ENCODE results near the gene PDZRN4. TPM values are rescaled to one million over a fixed set of nuclear protein-coding genes. Genes with fewer than 3 reads are reported as not detected.

The PDZRN4 gene
- total RNA-seq, 4 donors from 2014 or later: 43.9 to 75.2 (median 50.6) TPM

DNA sequence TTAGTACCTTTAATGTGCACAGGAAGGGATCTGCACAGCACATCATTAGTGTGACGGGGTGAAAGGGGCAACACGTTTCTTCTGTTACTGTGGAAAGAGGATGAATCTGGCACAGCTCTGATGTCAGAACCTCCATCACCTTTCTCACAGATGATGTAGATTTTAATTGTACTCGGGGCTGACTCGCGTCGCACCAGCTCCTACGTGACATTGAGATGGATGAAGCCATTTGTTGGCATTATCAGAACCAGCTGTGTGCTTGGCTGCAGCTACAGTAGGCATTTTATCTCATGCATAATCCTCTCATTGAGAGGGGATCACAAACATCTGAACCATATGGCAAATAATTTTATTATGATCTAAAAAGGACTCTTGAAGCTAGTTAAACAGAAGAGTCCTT, 173.6 kb downstream of the PDZRN4 start:
- no peaks in the 10 kb centered on the region for H3K9me3 ChIP-seq
- no peak overlapping the region for H3K27ac ChIP-seq (replicated peaks in 1 of 4)
- no peak overlapping the region for H3K4me3 ChIP-seq
- no peak for TF ChIP-seq POLR2A (IDR thresholded peaks at IDR 0.05; ENCODE audit: low read depth)
- TF ChIP-seq, protein P1, sequence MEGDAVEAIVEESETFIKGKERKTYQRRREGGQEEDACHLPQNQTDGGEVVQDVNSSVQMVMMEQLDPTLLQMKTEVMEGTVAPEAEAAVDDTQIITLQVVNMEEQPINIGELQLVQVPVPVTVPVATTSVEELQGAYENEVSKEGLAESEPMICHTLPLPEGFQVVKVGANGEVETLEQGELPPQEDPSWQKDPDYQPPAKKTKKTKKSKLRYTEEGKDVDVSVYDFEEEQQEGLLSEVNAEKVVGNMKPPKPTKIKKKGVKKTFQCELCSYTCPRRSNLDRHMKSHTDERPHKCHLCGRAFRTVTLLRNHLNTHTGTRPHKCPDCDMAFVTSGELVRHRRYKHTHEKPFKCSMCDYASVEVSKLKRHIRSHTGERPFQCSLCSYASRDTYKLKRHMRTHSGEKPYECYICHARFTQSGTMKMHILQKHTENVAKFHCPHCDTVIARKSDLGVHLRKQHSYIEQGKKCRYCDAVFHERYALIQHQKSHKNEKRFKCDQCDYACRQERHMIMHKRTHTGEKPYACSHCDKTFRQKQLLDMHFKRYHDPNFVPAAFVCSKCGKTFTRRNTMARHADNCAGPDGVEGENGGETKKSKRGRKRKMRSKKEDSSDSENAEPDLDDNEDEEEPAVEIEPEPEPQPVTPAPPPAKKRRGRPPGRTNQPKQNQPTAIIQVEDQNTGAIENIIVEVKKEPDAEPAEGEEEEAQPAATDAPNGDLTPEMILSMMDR (IDR thresholded peaks at IDR 0.05): no peak
- no peak for TF ChIP-seq POLR2AphosphoS5 (IDR thresholded peaks at IDR 0.05)
- no peak for TF ChIP-seq EP300 (IDR thresholded peaks at IDR 0.05)
- no peaks in the 10 kb centered on the region for H3K27me3 ChIP-seq
- intact Hi-C loops (cut with DNase I): no loop called here
- H3K4me1 ChIP-seq: peaks cover 0 to 10% (median 2%) of the 10 kb centered on the region in 4 donors
- DNase-seq (ENCODE audit: extremely low spot score): no peak
- 72% methylated on average over 7 of the region's 7 CpGs for WGBS
- H3K36me3 ChIP-seq: no peaks in the 10 kb centered on the region

DNA sequence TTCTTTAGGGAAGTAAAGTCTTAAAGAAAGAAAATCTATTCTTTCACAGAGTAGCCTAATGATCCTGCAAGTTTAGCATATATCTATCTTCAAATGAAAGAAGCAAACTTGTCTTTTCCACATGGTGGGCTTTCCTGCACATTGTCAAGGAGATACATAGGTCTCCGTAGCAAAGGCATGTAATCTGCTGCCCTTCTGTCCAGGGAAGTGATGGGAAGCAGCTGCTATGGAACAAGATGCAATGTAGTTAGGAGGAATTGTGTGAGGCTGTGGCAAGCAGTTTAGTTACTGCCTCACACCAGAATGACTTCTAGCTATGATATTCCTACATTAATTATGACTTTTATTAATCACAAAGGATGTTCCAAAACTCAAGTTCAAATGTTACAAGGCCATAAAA, 174.4 kb downstream of the PDZRN4 start:
- no peak overlapping the region for H3K27ac ChIP-seq (replicated peaks in 1 of 4)
- peaks cover 0 to 10% (median 2%) of the 10 kb centered on the region in 4 donors for H3K4me1 ChIP-seq
- no peaks in the 10 kb centered on the region for H3K27me3 ChIP-seq
- H3K36me3 ChIP-seq: no peaks in the 10 kb centered on the region
- intact Hi-C loops (cut with DNase I): no loop called here
- no peaks in the 10 kb centered on the region for H3K9me3 ChIP-seq
- TF ChIP-seq POLR2AphosphoS5 (IDR thresholded peaks at IDR 0.05) (no peak), POLR2A (IDR thresholded peaks at IDR 0.05; ENCODE audit: low read depth) (no peak), EP300 (IDR thresholded peaks at IDR 0.05) (no peak)
- TF ChIP-seq, protein P1 (IDR thresholded peaks at IDR 0.05): no peak
- DNase-seq (ENCODE audit: extremely low spot score): no peak
- 50% methylated on average over 1 of the region's 1 CpG for WGBS
- no peak overlapping the region for H3K4me3 ChIP-seq

DNA sequence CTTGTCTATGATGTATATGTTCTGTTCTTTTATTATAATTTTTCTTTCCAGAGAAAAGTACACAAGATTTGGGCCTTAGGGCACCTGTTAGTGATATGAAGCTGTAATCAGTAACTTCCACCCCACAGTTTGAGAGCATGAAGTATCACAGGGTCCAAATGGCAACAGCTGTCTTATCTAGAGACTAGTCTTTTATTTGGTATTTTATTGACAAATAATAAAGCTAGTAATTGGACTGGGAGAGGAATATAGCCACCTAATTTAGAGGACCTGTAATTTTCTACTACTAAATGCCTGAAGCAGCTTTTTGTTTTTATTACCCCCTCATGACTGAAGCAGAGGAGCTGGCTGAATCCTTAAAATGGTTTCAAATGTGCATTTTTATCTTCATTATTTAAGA, 174.8 kb downstream of the PDZRN4 start:
- Histone ChIP-seq H3K4me1 (peaks cover 0 to 10% (median 2%) of the 10 kb centered on the region in 4 donors), H3K36me3 (no peaks in the 10 kb centered on the region), H3K27ac (replicated peaks in 1 of 4) (no peak overlapping the region), H3K9me3 (no peaks in the 10 kb centered on the region), H3K4me3 (no peak overlapping the region), H3K27me3 (no peaks in the 10 kb centered on the region)
- intact Hi-C loops (cut with DNase I): no loop called here
- DNase-seq (ENCODE audit: extremely low spot score): no peak
- TF ChIP-seq EP300 (IDR thresholded peaks at IDR 0.05) (no peak), POLR2AphosphoS5 (IDR thresholded peaks at IDR 0.05) (no peak), POLR2A (IDR thresholded peaks at IDR 0.05; ENCODE audit: low read depth) (no peak)
- TF ChIP-seq, protein P1 (IDR thresholded peaks at IDR 0.05): no peak

DNA sequence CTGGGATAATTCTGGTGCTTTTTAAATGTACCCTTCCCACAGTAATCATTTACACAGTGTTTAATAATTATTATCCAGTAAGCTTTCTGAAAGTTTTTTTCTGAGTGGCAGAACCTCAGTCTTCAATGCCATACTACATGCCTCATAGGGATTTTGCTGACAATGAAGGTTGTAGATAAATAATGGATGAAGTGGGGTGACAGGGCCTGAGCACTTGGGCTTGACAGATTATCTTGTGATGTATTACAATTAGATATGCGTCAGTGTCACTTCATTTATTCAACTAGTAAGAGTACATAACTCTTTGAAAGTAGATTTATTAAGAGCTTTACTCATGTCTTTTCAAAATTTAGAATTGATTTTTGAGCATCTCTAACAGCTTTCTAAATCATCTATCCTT, 176.1 kb downstream of the PDZRN4 start:
- Histone ChIP-seq H3K27ac (replicated peaks in 1 of 4) (no peak overlapping the region), H3K4me1 (peaks cover 0 to 10% (median 2%) of the 10 kb centered on the region in 4 donors), H3K27me3 (no peaks in the 10 kb centered on the region), H3K36me3 (no peaks in the 10 kb centered on the region), H3K4me3 (no peak overlapping the region), H3K9me3 (no peaks in the 10 kb centered on the region)
- intact Hi-C loops (cut with DNase I): no loop called here
- DNase-seq (ENCODE audit: extremely low spot score): no peak
- 100% methylated on average over 1 of the region's 1 CpG for WGBS
- TF ChIP-seq POLR2A (IDR thresholded peaks at IDR 0.05; ENCODE audit: low read depth) (no peak), EP300 (IDR thresholded peaks at IDR 0.05) (no peak)
- TF ChIP-seq, protein P1 (IDR thresholded peaks at IDR 0.05): no peak

DNA sequence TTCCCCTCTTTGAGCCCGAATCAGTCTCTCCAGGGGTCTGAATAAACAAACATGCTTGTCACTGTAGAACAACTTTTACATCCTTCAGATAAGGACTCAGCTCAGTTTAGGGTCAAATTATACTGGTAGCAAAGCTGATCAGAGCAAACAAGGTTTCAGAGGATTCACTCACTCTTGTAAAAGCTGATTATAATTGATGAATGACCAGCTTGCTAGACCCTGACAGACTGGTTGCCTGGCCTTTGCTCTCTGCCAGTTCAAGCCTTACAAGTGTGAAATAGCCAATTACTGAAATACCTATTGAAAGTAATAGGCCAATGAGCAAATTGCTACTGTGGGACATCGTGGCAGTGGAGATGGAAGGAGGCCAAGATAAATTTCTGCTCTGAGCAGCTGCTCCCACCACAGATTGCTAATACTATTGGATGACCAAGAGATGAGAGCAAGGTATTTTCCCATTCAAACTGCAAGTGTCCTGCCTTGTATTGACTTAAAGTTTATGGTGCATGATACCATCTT, 177.6 kb downstream of the PDZRN4 start:
- Histone ChIP-seq H3K4me1 (peaks cover 0 to 10% (median 2%) of the 10 kb centered on the region in 4 donors), H3K9me3 (no peaks in the 10 kb centered on the region), H3K36me3 (no peaks in the 10 kb centered on the region), H3K27me3 (no peaks in the 10 kb centered on the region), H3K4me3 (no peak overlapping the region), H3K27ac (replicated peaks in 1 of 4) (no peak overlapping the region)
- TF ChIP-seq POLR2AphosphoS5 (IDR thresholded peaks at IDR 0.05) (no peak), POLR2A (IDR thresholded peaks at IDR 0.05; ENCODE audit: low read depth) (no peak), EP300 (IDR thresholded peaks at IDR 0.05) (no peak)
- TF ChIP-seq, protein P1 (IDR thresholded peaks at IDR 0.05): no peak
- no peak for DNase-seq (ENCODE audit: extremely low spot score)
- intact Hi-C loops (cut with DNase I): no loop called here
- WGBS: 25% methylated on average over 2 of the region's 2 CpGs

All from esophagus muscularis mucosa (tissue), 4 donors.